Iris pigment epithelial cell (primary cell): Measurements from ENCODE around the gene COL19A1.
A peak's percentile ranks its signal among the peaks of the same experiment; 100 is the strongest.

Experiments used
- DNase-seq: peaks from one replicate; pipeline ENCODE4 v3.0.0-alpha.2; 2011; ENCODE audit warnings: low read depth

COL19A1 gene

GRCh38 chr6:70171236-70171635 is 304.9 kb downstream of the COL19A1 start:
- DNase-seq = no peak

GRCh38 chr6:70172252-70172651 is 305.9 kb downstream of the COL19A1 start:
- DNase-seq = no peak

- no peak for DNase-seq
These were observed 309.4 kb downstream of the COL19A1 start for GRCh38 chr6:70175770-70176169.

- DNase-seq = no peak
These were observed 310.6 kb downstream of the COL19A1 start for GRCh38 chr6:70176842-70177550.

- DNase-seq = no peak
These were observed 314.0 kb downstream of the COL19A1 start for GRCh38 chr6:70180183-70180900.

GRCh38 chr6:70180901-70181599 is 314.7 kb downstream of the COL19A1 start:
- DNase-seq = no peak

GRCh38 chr6:70183538-70183937 is 317.2 kb downstream of the COL19A1 start:
- no peak for DNase-seq

- DNase-seq = no peak
These were observed 318.4 kb downstream of the COL19A1 start for GRCh38 chr6:70184723-70185122.

GRCh38 chr6:70186461-70186860 is 320.1 kb downstream of the COL19A1 start:
- DNase-seq = no peak

- DNase-seq = no peak
These were observed 321.8 kb downstream of the COL19A1 start for GRCh38 chr6:70188202-70188601.

GRCh38 chr6:70194421-70194820 is 328.1 kb downstream of the COL19A1 start:
- DNase-seq = no peak

GRCh38 chr6:70196531-70196930 is 330.2 kb downstream of the COL19A1 start:
- DNase-seq = no peak

GRCh38 chr6:70198785-70199184 is 332.4 kb downstream of the COL19A1 start:
- no peak for DNase-seq

GRCh38 chr6:70208235-70208790 is 342.0 kb downstream of the COL19A1 start:
- DNase-seq = no peak

- DNase-seq = peak; percentile 3
These were observed 344.1 kb downstream of the COL19A1 start for GRCh38 chr6:70210462-70210861.

GRCh38 chr6:70215460-70216108 is 349.2 kb downstream of the COL19A1 start:
- no peak for DNase-seq

GRCh38 chr6:70216767-70217166 is 350.4 kb downstream of the COL19A1 start:
- no peak for DNase-seq

- no peak for DNase-seq
These were observed 353.7 kb downstream of the COL19A1 start for GRCh38 chr6:70219943-70220613.

- peak; percentile 15 for DNase-seq
These were observed 354.8 kb downstream of the COL19A1 start for GRCh38 chr6:70221025-70221714.

- DNase-seq = no peak
These were observed 355.5 kb downstream of the COL19A1 start for GRCh38 chr6:70221715-70222438.

- DNase-seq = no peak
These were observed 356.0 kb downstream of the COL19A1 start for GRCh38 chr6:70222439-70222749.
